Measurements from ENCODE around the gene ELF1. TPM values are rescaled to one million over a fixed set of nuclear protein-coding genes. Genes with fewer than 3 reads are reported as not detected.

ELF1 gene
- total and polyA plus RNA-seq, 2 of the 8 experiments (the other 6 are each of a cell fraction or from before 2014, with no cell fraction given): 5.6 to 18.2 TPM

- H3K4me3 ChIP-seq (ENCODE audit: extremely low read depth in 1 of 4, insufficient read depth in 2 of 4, low read depth in 3 of 4, low read length in 4 of 4): no peak overlapping the region
- no peak overlapping the region for H3K4ac ChIP-seq (replicated peaks; ENCODE audit: insufficient read length, low read depth, low read length)
- no peak overlapping the region for H2BK120ac ChIP-seq (replicated peaks; ENCODE audit: low read depth, low read length)
- POLR2A ChIA-PET (ENCODE audit: partially characterized antibody): no interaction called here
- no peak overlapping the region for H2AK5ac ChIP-seq (ENCODE audit: low read depth, low read length)
- no peak for DNase-seq (ENCODE audit: low read depth in 1 of 2, low spot score in 2 of 2)
- no peak overlapping the region for H3K4me2 ChIP-seq (ENCODE audit: insufficient read depth in 1 of 2, low read depth in 2 of 2, low read length in 2 of 2)
- H3K23me2 ChIP-seq (ENCODE audit: low read depth, low read length): no peaks in the 10 kb centered on the region; the same call in 1 of the 2 replicates
- no peak overlapping the region for H2AFZ ChIP-seq (ENCODE audit: low read length)
- no peaks in the 10 kb centered on the region for H3K36me3 ChIP-seq (ENCODE audit: control insufficient read depth in 2 of 4, insufficient read depth in 4 of 4, low read length in 3 of 4)
- no peaks in the 10 kb centered on the region; a peak in 1 of 7 replicates for H3K27me3 ChIP-seq (replicated peaks in 1 of 4; ENCODE audit: control insufficient read depth in 3 of 4, extremely low read depth in 1 of 4, insufficient read depth in 3 of 4, low read length in 3 of 4)
- no peak overlapping the region for H3K56ac ChIP-seq (replicated peaks; ENCODE audit: insufficient read length, low read depth, low read length)
- H3K27ac ChIP-seq (ENCODE audit: low read depth, low read length): no peak overlapping the region
- H4K20me1 ChIP-seq (replicated peaks in 1 of 2; ENCODE audit: control insufficient read depth in 1 of 2, insufficient read depth in 2 of 2, low read length in 2 of 2): no peaks in the 10 kb centered on the region
- H2BK15ac ChIP-seq (ENCODE audit: low read length): no peak overlapping the region
- no peak overlapping the region for H3K14ac ChIP-seq (ENCODE audit: insufficient read length)
- H4K91ac ChIP-seq (replicated peaks; ENCODE audit: insufficient read length, low read length): no peak overlapping the region
- H2BK20ac ChIP-seq (ENCODE audit: low read length): no peak overlapping the region
- H3K79me1 ChIP-seq (ENCODE audit: low read depth, low read length): no peaks in the 10 kb centered on the region
- no peaks in the 10 kb centered on the region for H3K4me1 ChIP-seq (replicated peaks in 1 of 4; ENCODE audit: control insufficient read depth in 3 of 4, insufficient read depth in 4 of 4, low read length in 3 of 4)
- peaks cover 0 to 10% of the 10 kb centered on the region in 2 experiments; a peak in 1 of 4 replicates for H3K9me3 ChIP-seq (ENCODE audit: insufficient read depth in 2 of 2, low read depth in 1 of 2, low read length in 1 of 2)
- H3K18ac ChIP-seq (ENCODE audit: extremely low read depth, low read length): no peak overlapping the region
- CTCF ChIA-PET (ENCODE audit: partially characterized antibody): no interaction called here
- H3K79me2 ChIP-seq (ENCODE audit: control insufficient read depth in 1 of 2, insufficient read depth in 2 of 2, low read length in 2 of 2): no peaks in the 10 kb centered on the region
- no peak overlapping the region for H4K8ac ChIP-seq (ENCODE audit: extremely low read depth, insufficient read depth, low read length)
- no peak overlapping the region for H3K23ac ChIP-seq (ENCODE audit: insufficient read length)
- H3K9ac ChIP-seq (replicated peaks in 1 of 4; ENCODE audit: extremely low read depth in 1 of 4, low read depth in 3 of 4, low read length in 3 of 4): no peak overlapping the region
- no peak overlapping the region for H2BK12ac ChIP-seq (ENCODE audit: low read depth, low read length)
- FAIRE-seq: no peak
- H2BK5ac ChIP-seq (ENCODE audit: low read depth, low read length): no peak overlapping the region
- no peak overlapping the region for H4K5ac ChIP-seq (ENCODE audit: insufficient read length, low read depth, low read length)
- TF ChIP-seq ASH2L (IDR thresholded peaks at IDR 0.05; ENCODE audit: low read length) (no peak), KDM5A (IDR thresholded peaks at IDR 0.05; ENCODE audit: low read length) (no peak), JUN (IDR thresholded peaks at IDR 0.05; ENCODE audit: low read depth, low read length) (no peak), FOSL1 (IDR thresholded peaks at IDR 0.05; ENCODE audit: insufficient read depth, low read depth, low read length) (no peak), NANOG (IDR thresholded peaks at IDR 0.05; ENCODE audit: insufficient read depth, low read depth, low read length, poor library complexity, severe bottlenecking) (no peak), ATF3 (IDR thresholded peaks at IDR 0.05; ENCODE audit: insufficient read depth, low read depth, low read length) (no peak), EGR1 (IDR thresholded peaks at IDR 0.05; ENCODE audit: borderline replicate concordance, low read depth, low read length) (no peak), GABPA (IDR thresholded peaks at IDR 0.05; ENCODE audit: borderline replicate concordance, insufficient read depth, low read length) (no peak), CTBP2 (IDR thresholded peaks at IDR 0.05; ENCODE audit: borderline replicate concordance, insufficient read depth, insufficient read length, low read length) (no peak), RAD21 (IDR thresholded peaks at IDR 0.05 in 1 of 2, conservative IDR thresholded peaks at IDR 0.05 in 1 of 2; ENCODE audit: low read depth in 2 of 2, low read length in 2 of 2) (no peak), TBP (IDR thresholded peaks at IDR 0.05; ENCODE audit: low read depth, low read length) (no peak), EP300 (IDR thresholded peaks at IDR 0.05; ENCODE audit: borderline replicate concordance in 1 of 2, low read depth in 2 of 2, low read length in 2 of 2) (no peak), SIRT6 (IDR thresholded peaks at IDR 0.05; ENCODE audit: low read length) (no peak), NRF1 (IDR thresholded peaks at IDR 0.05; ENCODE audit: low read depth, low read length) (no peak), BACH1 (IDR thresholded peaks at IDR 0.05; ENCODE audit: low read length) (no peak)
Measured at GRCh38 chr13:40897053-40897452, 122.1 kb downstream of the ELF1 start.
